ENCODE measurements around the gene ABHD1.

ABHD1 gene

GRCh38 chr2:27099334-27099955 is 24.2 kb upstream of the ABHD1 start:
- TF ChIP-seq, protein P1, sequence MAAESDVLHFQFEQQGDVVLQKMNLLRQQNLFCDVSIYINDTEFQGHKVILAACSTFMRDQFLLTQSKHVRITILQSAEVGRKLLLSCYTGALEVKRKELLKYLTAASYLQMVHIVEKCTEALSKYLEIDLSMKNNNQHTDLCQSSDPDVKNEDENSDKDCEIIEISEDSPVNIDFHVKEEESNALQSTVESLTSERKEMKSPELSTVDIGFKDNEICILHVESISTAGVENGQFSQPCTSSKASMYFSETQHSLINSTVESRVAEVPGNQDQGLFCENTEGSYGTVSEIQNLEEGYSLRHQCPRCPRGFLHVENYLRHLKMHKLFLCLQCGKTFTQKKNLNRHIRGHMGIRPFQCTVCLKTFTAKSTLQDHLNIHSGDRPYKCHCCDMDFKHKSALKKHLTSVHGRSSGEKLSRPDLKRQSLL (tag by site-specific recombination; IDR thresholded peaks at IDR 0.05) = peak; percentile 72
- TF ChIP-seq ZNF426 (tag by site-specific recombination; IDR thresholded peaks at IDR 0.05) = no peak
- ChIA-PET CTCF (interaction anchor here (0.5 to 7.0 kb wide), 15 partner anchors 9 to 203 kb away, joined by 3 to 44 read pairs (median 6); partner anchors contain the start of genes ABHD1 and KHK), POLR2A (no interaction called here)
- Histone ChIP-seq H3K4me3 (ENCODE audit: low read depth, low read length) (no peak overlapping the region), H3K36me3 (ENCODE audit: control insufficient read depth in 2 of 2, insufficient read depth in 1 of 2, low read length in 2 of 2) (peaks cover 0 to 33% of the 10 kb centered on the region in 2 experiments; a peak in 1 of 3 replicates), H3K27ac (ENCODE audit: extremely low read depth, low read depth, low read length) (no peak overlapping the region), H3K4me1 (ENCODE audit: control insufficient read depth, insufficient read depth, low read length) (no peaks in the 10 kb centered on the region), H3K9me3 (ENCODE audit: control insufficient read depth, insufficient read depth, low read depth, low read length) (no peaks in the 10 kb centered on the region)

GRCh38 chr2:27100036-27100435 is 23.6 kb upstream of the ABHD1 start:
- Histone ChIP-seq H3K4me1 (ENCODE audit: control insufficient read depth, insufficient read depth, low read length) (no peaks in the 10 kb centered on the region), H3K27ac (ENCODE audit: extremely low read depth, low read depth, low read length) (no peak overlapping the region), H3K9me3 (ENCODE audit: control insufficient read depth, insufficient read depth, low read depth, low read length) (no peaks in the 10 kb centered on the region), H3K4me3 (ENCODE audit: low read depth, low read length) (no peak overlapping the region), H3K36me3 (ENCODE audit: control insufficient read depth in 2 of 2, insufficient read depth in 1 of 2, low read length in 2 of 2) (peaks cover 0 to 29% of the 10 kb centered on the region in 2 experiments; a peak in 1 of 3 replicates)
- ChIA-PET CTCF (interaction anchor here (0.6 to 7.0 kb wide), 10 partner anchors 8 to 203 kb away, joined by 3 to 44 read pairs (median 6); partner anchors contain the start of gene KHK), POLR2A (no interaction called here)
- TF ChIP-seq, protein P2, sequence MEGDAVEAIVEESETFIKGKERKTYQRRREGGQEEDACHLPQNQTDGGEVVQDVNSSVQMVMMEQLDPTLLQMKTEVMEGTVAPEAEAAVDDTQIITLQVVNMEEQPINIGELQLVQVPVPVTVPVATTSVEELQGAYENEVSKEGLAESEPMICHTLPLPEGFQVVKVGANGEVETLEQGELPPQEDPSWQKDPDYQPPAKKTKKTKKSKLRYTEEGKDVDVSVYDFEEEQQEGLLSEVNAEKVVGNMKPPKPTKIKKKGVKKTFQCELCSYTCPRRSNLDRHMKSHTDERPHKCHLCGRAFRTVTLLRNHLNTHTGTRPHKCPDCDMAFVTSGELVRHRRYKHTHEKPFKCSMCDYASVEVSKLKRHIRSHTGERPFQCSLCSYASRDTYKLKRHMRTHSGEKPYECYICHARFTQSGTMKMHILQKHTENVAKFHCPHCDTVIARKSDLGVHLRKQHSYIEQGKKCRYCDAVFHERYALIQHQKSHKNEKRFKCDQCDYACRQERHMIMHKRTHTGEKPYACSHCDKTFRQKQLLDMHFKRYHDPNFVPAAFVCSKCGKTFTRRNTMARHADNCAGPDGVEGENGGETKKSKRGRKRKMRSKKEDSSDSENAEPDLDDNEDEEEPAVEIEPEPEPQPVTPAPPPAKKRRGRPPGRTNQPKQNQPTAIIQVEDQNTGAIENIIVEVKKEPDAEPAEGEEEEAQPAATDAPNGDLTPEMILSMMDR (tag by site-specific recombination; IDR thresholded peaks at IDR 0.05) = no peak
- TF ChIP-seq ZFHX2 (tag by site-specific recombination; conservative IDR thresholded peaks at IDR 0.05) (no peak), ZNF18 (tag by site-specific recombination; IDR thresholded peaks at IDR 0.05) (no peak)

- peaks cover 0 to 21% of the 10 kb centered on the region in 2 experiments; a peak in 1 of 3 replicates for H3K36me3 ChIP-seq (ENCODE audit: control insufficient read depth in 2 of 2, insufficient read depth in 1 of 2, low read length in 2 of 2)
- CTCF ChIA-PET = interaction anchor here (0.6 to 4.9 kb wide), 6 partner anchors 67 to 582 kb away, joined by 3 to 42 read pairs (median 4); no protein-coding TSS in a partner anchor
- no peaks in the 10 kb centered on the region for H3K4me1 ChIP-seq (ENCODE audit: control insufficient read depth, insufficient read depth, low read length)
- H3K4me3 ChIP-seq (ENCODE audit: low read depth, low read length) = no peak overlapping the region
- TF ChIP-seq ZNF626 (tag by site-specific recombination; IDR thresholded peaks at IDR 0.05) = no peak
- TF ChIP-seq, protein P3, sequence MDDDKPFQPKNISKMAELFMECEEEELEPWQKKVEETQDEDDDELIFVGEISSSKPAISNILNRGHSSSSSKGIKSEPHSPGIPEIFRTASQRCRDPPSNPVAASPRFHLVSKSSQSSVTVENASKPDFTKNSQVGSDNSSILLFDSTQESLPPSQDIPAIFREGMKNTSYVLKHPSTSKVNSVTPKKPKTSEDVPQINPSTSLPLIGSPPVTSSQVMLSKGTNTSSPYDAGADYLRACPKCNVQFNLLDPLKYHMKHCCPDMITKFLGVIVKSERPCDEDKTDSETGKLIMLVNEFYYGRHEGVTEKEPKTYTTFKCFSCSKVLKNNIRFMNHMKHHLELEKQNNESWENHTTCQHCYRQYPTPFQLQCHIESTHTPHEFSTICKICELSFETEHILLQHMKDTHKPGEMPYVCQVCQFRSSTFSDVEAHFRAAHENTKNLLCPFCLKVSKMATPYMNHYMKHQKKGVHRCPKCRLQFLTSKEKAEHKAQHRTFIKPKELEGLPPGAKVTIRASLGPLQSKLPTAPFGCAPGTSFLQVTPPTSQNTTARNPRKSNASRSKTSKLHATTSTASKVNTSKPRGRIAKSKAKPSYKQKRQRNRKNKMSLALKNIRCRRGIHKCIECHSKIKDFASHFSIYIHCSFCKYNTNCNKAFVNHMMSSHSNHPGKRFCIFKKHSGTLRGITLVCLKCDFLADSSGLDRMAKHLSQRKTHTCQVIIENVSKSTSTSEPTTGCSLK (tag by site-specific recombination; IDR thresholded peaks at IDR 0.05) = no peak
- POLR2A ChIA-PET = interaction anchor here (0.6 kb wide), 1 partner anchor 143 kb away, joined by 3 read pairs; no protein-coding TSS in a partner anchor
- no peak overlapping the region for H3K27ac ChIP-seq (ENCODE audit: extremely low read depth, low read depth, low read length)
- H3K9me3 ChIP-seq (ENCODE audit: control insufficient read depth, insufficient read depth, low read depth, low read length) = no peaks in the 10 kb centered on the region
These were observed 21.3 kb upstream of the ABHD1 start for GRCh38 chr2:27102329-27102728.

- H3K27ac ChIP-seq (ENCODE audit: extremely low read depth, low read depth, low read length) = no peak overlapping the region
- TF ChIP-seq PRDM1 (tag by site-specific recombination; IDR thresholded peaks at IDR 0.05) = peak; percentile 51; the same call in 1 of the 2 replicates
- TF ChIP-seq TCF7L2 (IDR thresholded peaks at IDR 0.05; ENCODE audit: borderline replicate concordance, low read depth, low read length) = no peak
- no peaks in the 10 kb centered on the region for H3K4me1 ChIP-seq (ENCODE audit: control insufficient read depth, insufficient read depth, low read length)
- ChIA-PET POLR2A (no interaction called here), CTCF (interaction anchor here (0.7 to 1.3 kb wide), 4 partner anchors 9 to 174 kb away, joined by 3 to 6 read pairs (median 5); no protein-coding TSS in a partner anchor)
- H3K4me3 ChIP-seq (ENCODE audit: low read depth, low read length) = no peak overlapping the region
- no peaks in the 10 kb centered on the region; a peak in 1 of 3 replicates for H3K36me3 ChIP-seq (ENCODE audit: control insufficient read depth in 2 of 2, insufficient read depth in 1 of 2, low read length in 2 of 2)
- H3K9me3 ChIP-seq (ENCODE audit: control insufficient read depth, insufficient read depth, low read depth, low read length) = no peaks in the 10 kb centered on the region
These were observed 17.6 kb upstream of the ABHD1 start for GRCh38 chr2:27105981-27106380.

Data from HEK293 (cell line).